SK-N-MC (cell line): ENCODE results near the gene PPP1R1B.
"Not testable (repeated sequence)": the region's sequence is repeated elsewhere in the genome, so short reads cannot be mapped to it uniquely, and the experiment has no call there.

Source experiments
- DNase-seq: peaks from one replicate; pipeline ENCODE4 v3.0.0-alpha.2; 2011; ENCODE audit warnings: low read depth, low spot score
- H3K27ac ChIP-seq: fragments of 200-600 bp; sonication (generic); 2 replicates; pipeline ENCODE4 v1.5.1; 2016; ENCODE audit warnings: mixed run types
- H3K36me3 ChIP-seq: fragments of 200-600 bp; sonication (generic); 2 replicates; pipeline ENCODE4 v1.6.1; 2017; ENCODE audit warnings: antibody characterized with exemption, low read length, mixed read lengths; ENCODE audit not compliant: insufficient read depth
- H3K4me3 ChIP-seq: fragments of 200-600 bp; sonication (generic); 2 replicates; pipeline ENCODE4 v1.5.1; 2016
- H3K9ac ChIP-seq: fragments of 200-600 bp; sonication (generic); 2 replicates; pipeline ENCODE4 v1.8.0; 2017; ENCODE audit warnings: mixed run types, mixed read lengths; ENCODE audit not compliant: insufficient read length
- H3K9me3 ChIP-seq: fragments of 200-600 bp; sonication (generic); 2 replicates; pipeline ENCODE4 v1.6.1; 2017; ENCODE audit warnings: low read depth, mild to moderate bottlenecking, antibody characterized with exemption, low read length, moderate library complexity, mixed read lengths
- EZH2 ChIP-seq: fragments of 200-600 bp; sonication (generic); IDR thresholded peaks from one replicate; pipeline ENCODE4 v1.6.1; 2017; ENCODE audit warnings: antibody characterized with exemption
- FOXP2 ChIP-seq: optimal IDR thresholded peaks from 2 replicates; pipeline ENCODE3; 2011; ENCODE audit warnings: mild to moderate bottlenecking, moderate library complexity; ENCODE audit not compliant: insufficient read depth; ENCODE audit errors: extremely low read length, control extremely low read depth
- POLR2AphosphoS5 ChIP-seq: IDR thresholded peaks from 2 replicates; pipeline ENCODE4 v1.6.1; 2012; ENCODE audit warnings: mild to moderate bottlenecking, low read depth, low read length, borderline replicate concordance

The PPP1R1B gene

DNA sequence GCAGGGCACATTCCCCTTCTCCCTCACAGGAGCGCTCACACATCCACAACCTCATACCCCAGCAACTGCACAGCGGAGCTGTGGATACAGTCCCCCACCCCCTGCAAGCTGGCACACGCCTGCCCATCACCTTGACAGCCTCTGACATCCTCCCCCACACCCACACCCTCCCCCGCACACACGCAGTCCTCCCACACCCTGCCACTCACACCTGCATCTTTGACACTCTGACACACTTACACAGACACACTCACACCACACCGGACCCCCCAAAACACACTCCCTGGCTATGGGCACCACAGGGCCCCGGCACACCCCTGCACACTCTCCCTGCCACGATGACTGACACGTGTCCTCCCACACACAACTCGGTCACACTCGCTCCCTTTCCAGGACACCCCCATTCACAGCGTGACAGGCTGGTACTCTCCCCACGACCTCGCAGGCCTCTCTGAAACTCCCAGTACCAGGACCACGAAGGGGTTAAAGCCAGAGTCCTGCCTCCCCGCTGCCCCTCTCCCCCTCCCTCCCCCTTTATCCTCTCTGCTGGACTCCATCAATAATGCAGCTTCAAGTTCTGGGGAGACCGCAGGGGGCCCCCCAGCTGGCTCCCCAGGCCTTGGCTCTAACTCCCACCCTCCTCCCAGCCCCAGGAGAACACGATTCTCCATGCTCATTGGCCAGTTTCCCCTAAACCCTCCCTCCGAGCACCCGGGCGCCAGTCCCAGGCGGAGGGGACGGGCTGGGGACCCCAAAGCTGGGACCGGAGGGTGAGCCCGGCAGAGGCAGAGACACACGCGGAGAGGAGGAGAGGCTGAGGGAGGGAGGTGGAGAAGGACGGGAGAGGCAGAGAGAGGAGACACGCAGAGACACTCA is at the start of gene PPP1R1B:
PPP1R1B (plus strand) TSS at position 782 of the 876 bp plus-strand sequence. CDS start 441 bp downstream, outside the sequence.
- H3K27ac ChIP-seq = no peak within 1 kb of the TSS
- no peaks in the 10 kb centered on the region for H3K36me3 ChIP-seq
- H3K9ac ChIP-seq = no peak within 1 kb of the TSS
- no peaks in the 10 kb centered on the region for H3K9me3 ChIP-seq
- no peak for DNase-seq
- TF ChIP-seq POLR2AphosphoS5 (no peak), EZH2 (no peak), FOXP2 (no peak)
- peak within 1 kb of the TSS; percentile 67 for H3K4me3 ChIP-seq

DNA sequence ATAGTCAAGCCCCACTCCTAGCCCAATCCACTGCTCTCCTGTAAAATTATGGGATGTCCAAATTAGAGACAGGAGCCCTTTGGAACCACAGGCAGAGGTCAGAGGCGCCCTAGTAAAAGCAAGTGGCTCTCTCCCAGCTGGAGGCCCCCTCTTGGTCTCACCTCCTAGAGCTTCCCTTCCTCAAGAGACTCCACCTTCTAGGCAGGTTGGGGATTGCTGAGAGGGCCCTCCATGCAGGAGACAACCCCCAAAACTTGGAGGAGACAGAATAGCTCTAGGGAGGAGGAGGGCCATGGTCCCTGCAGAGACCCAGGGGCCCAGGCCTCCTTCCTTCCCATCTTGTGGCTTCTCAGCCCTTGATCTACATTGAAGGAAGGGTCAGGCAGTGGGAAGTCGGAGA is 48.5 kb upstream of the PPP1R1B start:
- H3K9ac ChIP-seq = no peak overlapping the region
- H3K9me3 ChIP-seq = no peaks in the 10 kb centered on the region
- DNase-seq = no peak
- H3K27ac ChIP-seq = no peak overlapping the region
- TF ChIP-seq FOXP2 = no peak
- no peak for TF ChIP-seq POLR2AphosphoS5
- no peak for TF ChIP-seq EZH2
- no peak overlapping the region for H3K4me3 ChIP-seq
- H3K36me3 ChIP-seq = no peaks in the 10 kb centered on the region

- TF ChIP-seq EZH2 (no peak), FOXP2 (no peak), POLR2AphosphoS5 (no peak)
- DNase-seq = no peak
- Histone ChIP-seq H3K27ac (no peak overlapping the region), H3K36me3 (no peaks in the 10 kb centered on the region), H3K9me3 (no peaks in the 10 kb centered on the region), H3K4me3 (no peak overlapping the region), H3K9ac (no peak overlapping the region)
These were observed 47.3 kb upstream of the PPP1R1B start for GRCh38 chr17:39579318-39580081.

DNA sequence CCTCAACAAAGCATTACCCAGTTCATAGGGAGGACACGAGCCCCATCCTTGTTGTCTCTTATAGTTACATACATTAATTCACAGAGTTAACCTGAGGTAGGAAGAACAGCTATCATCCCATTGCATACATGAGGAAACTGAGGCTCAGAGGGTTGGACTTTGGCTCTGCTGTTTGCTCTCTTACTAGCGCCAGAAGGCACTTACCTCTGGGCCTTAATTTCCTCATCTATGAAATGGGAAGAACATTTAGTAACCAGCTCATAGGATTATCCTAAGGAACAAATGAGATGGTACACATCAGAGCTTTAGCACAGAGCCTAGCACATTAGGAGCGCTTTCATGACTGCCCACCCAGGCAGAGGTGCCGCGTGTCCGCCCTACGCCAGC is 46.7 kb upstream of the PPP1R1B start:
- TF ChIP-seq FOXP2 (no peak), EZH2 (no peak), POLR2AphosphoS5 (no peak)
- Histone ChIP-seq H3K36me3 (no peaks in the 10 kb centered on the region), H3K4me3 (no peak overlapping the region), H3K9me3 (no peaks in the 10 kb centered on the region), H3K9ac (no peak overlapping the region), H3K27ac (no peak overlapping the region)
- no peak for DNase-seq

DNA sequence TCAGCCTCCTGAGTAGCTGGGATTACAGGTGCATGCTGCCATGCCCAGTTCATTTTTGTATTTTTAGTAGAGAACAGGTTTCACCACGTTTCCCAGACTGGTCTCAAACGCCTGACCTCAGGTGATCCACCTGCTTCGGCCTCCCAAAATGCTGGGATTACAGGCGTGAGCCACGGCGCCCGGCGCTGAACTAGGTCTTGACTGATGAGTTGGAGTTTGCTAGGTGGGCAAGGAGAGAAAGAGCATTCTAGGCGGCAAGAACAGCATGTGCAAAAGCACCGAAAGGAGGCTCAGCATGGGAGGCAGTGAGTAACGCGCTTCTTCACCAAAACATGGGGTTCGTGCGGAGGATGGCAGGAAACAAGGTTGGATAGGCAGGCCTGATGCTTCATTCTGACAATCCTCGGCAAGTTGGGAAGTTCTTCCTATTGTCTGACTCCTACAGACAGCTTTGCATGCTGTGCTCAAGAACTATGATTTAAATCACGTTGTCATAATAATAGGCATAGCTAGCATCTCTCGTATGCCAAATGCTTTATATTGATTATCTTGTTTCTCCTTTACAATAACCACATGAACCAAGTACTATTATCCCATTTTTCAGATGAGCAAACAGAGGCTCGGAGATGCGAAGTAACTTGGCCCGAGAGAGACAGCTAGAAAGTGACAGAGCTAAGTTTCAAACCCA is 45.5 kb upstream of the PPP1R1B start:
- Histone ChIP-seq H3K9ac (no peak overlapping the region), H3K27ac (no peak overlapping the region), H3K4me3 (no peak overlapping the region), H3K36me3 (no peaks in the 10 kb centered on the region), H3K9me3 (no peaks in the 10 kb centered on the region)
- no peak for DNase-seq
- TF ChIP-seq FOXP2 (no peak), POLR2AphosphoS5 (no peak), EZH2 (no peak)

DNA sequence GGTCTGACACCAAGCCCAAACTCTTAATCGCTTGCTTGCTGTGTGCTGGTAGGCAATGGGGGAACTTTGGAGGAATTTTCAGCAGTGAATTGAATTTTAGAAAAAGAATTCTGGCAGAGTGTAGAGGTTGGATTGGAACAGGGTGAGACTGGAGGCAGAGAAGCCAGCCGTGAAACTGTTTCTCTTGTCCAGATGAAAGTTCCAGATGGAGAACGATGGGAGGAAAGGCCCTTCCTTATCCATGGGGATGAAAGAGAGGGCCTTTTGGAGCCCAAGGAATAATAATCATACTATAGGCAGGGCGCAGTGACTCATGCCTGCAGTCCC is 45.0 kb upstream of the PPP1R1B start:
- H3K9me3 ChIP-seq = no peaks in the 10 kb centered on the region
- no peak for DNase-seq
- TF ChIP-seq EZH2 = no peak
- TF ChIP-seq POLR2AphosphoS5 = no peak
- TF ChIP-seq FOXP2 = no peak

DNA sequence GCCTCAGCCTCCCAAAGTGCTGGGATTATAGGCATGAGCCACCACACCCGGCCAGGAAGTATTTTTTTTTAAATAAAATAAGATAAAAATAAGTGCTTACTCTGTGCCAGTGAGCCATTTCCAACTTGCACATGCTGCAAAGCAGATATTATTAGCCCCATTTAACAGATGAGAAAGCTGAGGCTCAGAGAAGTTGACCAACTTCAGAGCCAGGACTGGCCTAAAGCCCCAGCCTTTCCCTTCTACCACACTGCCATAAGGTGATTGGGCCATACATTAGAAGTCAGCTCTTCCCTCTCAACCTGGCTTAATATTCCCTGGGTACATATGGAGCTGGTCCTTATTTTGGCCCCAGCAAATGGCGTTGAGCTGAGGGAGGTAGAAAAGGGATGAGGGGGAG is 44.1 kb upstream of the PPP1R1B start:
- H3K9me3 ChIP-seq = no peaks in the 10 kb centered on the region
- H3K4me3 ChIP-seq = no peak overlapping the region
- H3K9ac ChIP-seq = no peak overlapping the region
- TF ChIP-seq FOXP2 = no peak
- no peak for TF ChIP-seq POLR2AphosphoS5
- no peak for TF ChIP-seq EZH2
- no peak overlapping the region for H3K27ac ChIP-seq
- DNase-seq = no peak
- no peaks in the 10 kb centered on the region for H3K36me3 ChIP-seq

More for the DNA sequence above, 45.0 kb upstream of the PPP1R1B start:
- H3K9ac ChIP-seq = no peak overlapping the region
- H3K36me3 ChIP-seq = no peaks in the 10 kb centered on the region
- no peak overlapping the region for H3K4me3 ChIP-seq
- no peak overlapping the region for H3K27ac ChIP-seq

DNA sequence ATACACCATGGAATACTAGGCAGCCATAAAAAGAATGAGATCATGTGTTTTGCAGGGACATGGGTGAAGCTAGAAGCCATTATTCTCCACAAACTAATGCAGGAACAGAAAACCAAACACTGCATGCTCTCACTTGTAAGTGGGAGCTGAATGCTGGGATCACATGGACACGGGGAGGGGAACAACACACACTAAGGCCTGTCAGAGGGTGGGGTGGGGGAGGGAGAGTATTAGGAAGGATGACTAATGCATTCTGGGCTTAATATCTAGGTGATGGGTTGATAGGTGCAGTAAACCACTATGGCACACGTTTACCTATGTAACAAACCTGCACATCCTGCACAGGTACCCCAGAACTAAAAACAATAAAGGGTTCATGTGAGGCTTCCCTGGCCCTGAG is 36.6 kb upstream of the PPP1R1B start:
- H3K4me3 ChIP-seq, DNase-seq, H3K9ac ChIP-seq, H3K9me3 ChIP-seq, H3K36me3 ChIP-seq, H3K27ac ChIP-seq: not testable (repeated sequence)
